Inferior parietal cortex (tissue), 1 donor: ENCODE results near the gene EPHA5.

Source experiments
- DNase-seq: peaks from one replicate; pipeline ENCODE4 v3.0.0-alpha.2; 2016; ENCODE audit errors: extremely low spot score

EPHA5 gene

DNA sequence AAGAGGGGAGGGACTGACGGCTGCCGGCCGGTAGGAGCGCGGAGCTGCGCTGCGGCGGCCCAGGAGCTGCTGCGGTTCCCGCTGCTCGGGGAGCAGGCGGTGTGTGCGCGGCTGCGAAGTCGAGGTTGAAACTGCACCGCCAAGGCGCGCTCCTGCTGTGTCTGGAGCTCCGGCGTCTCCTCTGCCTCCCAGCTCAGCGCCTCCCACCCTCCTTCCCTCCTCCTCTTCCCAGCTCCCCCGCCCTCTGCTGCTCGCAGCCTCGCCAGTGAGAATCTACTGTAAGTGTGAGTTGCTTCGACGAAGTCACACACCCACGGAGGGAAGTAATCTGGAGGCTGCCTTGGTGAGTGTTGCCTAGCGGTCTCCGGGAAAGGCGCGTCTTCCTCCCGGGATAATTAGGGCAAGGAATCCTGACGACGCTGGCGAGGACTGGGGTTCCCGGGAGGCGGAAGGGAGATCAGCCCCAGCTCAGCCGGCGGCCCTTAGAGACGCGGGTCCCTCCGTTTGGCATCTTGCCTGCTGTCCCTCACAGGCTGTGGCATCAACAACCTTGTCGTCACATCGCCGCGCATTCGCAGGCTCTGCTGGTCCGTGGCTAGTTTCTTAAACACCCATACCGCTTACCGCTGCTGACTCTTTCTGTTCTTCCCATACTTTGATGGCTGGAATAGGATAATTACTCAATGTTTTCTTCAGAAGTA is at the start of gene EPHA5:
Gene EPHA5 (minus strand): TSS at position 159 of the 701 bp plus-strand sequence. CDS start 747 bp downstream, outside the sequence.
- peak; percentile 59 for DNase-seq

DNA sequence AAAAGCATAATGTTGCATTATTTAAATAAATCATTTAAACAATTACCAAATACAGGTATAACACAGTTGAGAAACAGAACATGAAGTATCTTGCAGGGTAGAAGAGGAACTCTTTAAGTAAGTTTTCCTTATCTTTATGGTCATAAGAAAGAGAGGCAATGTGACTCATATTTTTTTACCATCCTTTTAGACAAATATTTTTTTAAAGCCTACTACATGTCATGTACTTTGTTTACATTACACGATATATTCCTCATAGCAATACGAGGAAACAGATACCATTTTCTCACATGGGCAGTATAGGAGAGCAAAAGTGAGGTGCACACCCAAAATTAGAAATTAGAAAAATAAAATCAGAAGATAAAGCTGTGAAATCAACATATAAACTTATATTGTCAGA is 49.3 kb upstream of the EPHA5 start:
- no peak for DNase-seq

DNA sequence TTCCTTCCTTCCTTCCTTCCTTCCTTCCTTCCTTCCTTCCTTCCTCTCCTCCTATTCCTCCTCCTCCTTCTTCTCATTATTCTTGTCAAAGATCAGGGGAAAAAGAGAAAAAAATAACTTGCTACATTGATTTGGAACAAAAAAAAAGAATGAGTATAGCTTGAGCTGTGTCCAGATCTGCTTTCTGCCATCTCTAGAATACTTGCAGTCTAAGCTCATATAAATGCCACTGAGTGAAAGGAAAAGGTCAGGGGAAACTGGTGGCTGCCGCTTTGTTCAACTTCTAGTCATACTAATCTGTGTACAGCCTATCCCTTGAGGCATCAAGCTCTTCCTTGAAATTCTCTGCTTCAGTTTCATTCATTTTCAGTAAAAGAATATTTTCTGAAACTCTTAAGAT is 28.3 kb upstream of the EPHA5 start:
- no peak for DNase-seq

DNA sequence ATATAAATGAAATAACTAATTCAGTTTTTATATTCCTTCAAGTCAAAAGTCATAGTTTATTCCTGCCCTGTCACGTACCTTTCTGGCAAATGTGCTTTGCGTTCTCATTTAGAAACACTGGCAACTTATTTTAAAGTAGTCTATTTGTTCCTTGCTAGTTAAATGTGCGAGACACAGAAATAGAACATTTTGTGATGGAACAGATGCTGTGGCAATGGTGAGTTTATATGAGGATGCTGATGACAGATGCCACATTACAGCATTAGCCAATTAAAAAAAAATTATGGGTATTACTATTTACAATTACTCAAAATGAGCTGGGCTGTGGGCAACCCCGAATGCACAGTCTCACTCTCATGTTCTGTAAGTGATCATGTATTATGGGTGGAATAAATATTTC is 26.1 kb upstream of the EPHA5 start:
- DNase-seq, result no peak

DNA sequence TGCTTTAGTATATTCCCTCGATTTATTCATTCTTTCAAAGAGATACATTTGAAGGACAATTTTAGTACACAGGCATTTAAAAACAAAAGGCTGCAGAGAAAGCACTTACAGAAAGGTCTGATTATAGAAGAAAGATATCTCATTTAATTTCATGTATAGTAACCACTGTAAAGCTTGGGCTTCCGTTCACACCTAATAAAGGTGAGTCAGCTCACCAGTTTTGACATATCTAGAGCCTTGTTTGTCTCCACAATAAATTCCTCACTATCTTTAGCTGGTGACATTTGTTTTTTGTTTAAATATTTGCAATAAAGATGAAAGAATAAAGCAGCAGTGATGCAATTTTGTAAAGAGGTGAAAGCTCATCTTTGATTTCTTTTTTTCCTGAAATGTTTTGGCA is 1.1 kb upstream of the EPHA5 start:
- DNase-seq, result no peak

DNA sequence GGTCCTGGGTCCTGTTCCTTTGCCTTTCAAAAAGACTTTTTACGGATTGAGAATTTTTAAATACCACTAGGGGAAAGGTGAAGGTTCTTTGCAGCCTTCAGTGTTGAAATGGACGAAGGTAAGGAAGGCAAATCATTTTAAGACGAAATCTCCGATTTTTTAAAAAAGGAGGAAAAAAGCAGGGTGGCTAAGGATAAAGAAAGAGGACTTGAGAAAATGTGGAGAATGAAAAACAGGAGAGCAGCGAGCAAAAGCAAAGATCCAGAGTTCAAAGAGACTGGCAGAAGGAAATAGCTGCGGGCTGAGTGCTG is 314 bp downstream of the EPHA5 start:
- DNase-seq, result no peak

DNA sequence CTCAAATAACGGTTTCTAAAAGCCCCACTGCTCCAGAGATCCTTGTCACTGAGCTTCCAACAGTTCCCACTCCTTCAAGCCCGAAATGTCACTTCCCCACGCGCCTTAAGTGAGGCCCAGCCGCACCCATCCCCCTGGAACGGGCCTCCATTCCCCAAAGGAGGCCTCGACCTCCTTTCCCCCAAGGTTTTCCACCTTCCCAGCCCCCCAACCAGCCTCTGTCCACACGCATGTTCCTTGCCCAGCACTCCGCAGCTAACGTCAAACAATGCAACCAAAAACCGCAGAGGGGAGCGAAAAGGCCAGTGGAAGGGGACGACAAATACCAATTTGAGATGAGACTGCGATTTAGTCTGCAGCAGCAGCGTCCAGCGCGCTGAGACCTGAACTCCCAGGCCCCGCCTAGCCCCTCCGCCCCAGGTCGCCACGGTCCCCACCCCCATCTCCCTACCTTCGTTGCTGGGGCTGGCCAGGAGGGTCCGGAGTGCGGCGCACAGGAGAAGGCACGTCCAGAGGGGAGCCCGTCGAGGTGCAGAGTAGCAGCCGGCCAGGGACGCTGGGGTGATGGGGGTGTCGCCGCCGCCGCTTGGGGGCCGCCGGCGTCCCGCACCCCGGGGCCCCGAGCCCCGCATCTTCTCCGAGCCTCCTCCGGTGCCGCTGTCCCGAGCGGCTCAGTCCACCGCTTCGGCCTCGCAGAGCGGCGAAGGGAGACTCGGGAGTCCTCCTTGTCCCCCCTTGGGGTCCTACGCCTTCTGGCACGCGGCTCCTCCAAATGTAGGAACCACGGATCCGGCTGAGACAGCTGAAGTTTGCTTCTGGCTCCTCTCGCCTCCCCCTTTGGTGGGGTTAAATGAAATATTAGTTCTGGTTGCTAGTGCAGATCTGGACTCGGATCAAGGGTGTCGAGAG is 924 bp downstream of the EPHA5 start:
- no peak for DNase-seq

DNA sequence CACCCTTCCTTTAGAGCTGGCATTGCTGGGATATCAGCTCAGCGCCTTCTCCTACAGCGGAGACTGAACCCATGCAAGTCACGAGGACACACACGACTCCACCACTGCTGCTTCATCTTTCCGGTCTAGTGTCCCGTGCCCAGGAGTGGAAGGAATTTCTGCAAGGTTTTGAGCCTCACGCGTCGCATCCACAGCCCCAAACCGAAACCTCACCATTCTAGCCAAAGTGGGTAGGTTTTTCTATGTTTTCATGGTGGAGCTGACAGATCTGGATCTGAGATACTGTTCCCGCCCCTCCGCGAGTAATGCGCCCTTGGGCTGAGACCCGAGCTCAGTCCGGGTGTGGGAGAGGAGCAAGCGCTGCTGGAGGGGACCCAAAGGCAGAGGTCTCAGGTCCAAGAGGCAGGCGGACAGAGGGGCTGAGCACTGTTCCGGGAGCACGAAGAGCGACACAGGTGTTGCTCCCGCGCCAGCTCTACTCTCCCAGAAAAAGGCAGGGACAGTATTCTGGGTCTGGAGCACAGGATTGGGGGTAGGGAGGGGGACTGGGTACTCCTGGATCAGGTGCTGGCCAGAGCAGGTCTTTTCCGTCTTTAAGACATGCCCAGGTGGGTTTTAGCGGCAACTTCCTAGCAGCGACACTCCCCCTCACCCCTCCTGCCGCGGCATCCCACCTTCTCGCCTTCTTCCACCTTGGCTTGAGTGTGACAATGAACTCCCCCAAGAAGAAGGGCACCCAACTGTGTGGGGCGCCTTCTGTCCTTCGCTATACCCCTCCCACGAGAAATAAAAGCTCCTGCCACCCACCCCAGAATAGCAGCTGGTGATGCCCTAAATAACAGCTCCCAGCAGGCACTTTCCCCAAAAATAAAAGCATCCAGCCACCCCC is 1.8 kb downstream of the EPHA5 start:
- DNase-seq, result peak; percentile 57

DNA sequence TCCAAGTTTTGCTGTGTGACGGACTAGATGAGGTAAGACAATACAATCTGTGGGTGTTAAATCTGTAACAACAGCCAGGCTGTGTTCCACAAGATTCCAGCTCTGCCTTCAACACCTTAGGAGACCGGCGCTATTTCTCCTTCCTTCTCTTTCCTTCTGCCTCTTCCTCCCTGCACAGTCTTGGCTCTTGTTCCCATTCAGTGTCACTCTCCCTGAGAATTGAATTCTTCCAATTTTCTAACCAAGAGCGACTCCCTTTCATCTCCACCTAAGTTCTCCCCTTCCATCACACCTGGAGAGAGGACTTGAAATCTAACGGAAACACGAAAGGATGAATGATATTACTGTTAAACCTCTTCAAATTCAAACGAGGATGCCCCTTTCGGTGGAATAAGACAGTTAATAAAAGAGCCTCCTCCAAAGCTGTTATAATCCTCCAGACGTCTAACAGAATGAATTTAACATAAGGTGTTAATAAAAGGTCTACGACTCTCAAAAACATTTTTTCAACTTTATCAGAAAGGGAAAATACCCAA is 2.7 kb downstream of the EPHA5 start:
- no peak for DNase-seq

DNA sequence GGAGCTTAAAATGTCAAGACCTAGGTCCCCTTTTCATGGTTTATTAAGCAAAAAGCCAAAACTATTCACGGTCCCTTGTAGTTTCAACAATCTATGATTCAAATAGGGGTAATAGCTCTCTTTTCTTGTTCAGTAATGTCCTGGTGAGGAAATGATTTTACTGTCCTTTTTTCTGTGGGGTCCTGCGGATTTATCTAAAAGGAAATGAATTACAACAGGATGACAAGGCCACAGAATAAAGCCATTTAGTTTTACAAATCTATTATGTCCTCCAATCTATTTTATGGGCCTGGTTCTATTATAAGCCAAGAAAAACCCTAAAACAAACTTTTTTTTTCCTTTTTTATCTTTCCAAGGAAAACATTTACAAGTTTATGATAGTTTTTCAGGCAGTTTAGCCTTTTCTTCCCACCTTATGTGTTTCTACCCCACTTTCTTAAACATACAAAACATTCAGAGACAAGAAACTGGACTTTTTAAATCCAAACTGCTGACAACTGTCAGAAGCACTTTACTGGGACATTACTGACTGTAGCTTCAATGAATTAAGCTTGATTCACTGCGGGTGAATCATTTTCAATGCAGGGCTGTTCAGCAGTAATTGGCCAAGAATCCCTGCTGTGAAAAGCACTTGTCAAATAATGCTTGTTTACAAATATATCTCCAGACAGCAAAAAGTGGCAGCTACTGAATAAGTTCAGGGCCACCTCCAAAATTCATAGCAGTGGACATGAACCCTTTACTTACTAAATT is 4.3 kb downstream of the EPHA5 start:
- DNase-seq, result no peak

DNA sequence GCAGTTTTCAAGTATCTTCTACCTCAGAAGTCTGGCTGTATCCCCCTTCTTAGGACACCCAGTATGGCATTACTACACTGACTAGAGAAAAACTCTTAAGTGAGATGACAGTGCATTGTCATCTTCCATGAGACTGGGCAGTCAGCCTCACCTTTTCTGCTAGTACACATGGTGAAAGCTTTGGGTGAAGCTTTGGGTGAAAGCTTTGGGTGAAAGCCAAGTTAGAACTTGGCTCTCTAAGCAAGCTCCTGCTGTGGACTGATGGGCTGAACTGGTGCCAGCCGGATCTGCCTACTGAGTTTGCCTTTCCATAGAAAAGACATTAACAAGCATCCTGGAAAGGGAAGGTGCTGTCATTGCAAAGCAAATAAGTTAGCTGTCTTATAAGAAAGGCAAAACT is 8.8 kb downstream of the EPHA5 start:
- DNase-seq, result no peak

DNA sequence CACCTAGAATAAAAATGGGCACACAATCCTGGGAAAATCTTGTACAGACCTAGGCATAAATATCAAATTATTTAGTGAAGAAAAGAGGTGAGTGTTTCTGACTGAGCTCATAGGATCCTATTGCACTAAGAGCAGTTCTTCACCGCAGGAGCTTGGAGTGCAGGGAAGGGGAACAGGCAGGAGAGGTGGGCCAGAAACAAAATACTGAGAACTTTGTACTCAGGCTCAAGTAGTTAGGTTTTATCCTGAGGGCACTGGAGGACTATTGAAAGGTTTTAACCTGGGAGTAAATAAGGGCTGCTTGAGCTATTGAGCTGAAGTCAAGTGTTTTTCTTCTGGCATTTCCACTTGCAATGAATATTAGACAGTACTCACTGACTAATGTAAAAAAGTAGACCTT is 12.2 kb downstream of the EPHA5 start:
- DNase-seq, result no peak

DNA sequence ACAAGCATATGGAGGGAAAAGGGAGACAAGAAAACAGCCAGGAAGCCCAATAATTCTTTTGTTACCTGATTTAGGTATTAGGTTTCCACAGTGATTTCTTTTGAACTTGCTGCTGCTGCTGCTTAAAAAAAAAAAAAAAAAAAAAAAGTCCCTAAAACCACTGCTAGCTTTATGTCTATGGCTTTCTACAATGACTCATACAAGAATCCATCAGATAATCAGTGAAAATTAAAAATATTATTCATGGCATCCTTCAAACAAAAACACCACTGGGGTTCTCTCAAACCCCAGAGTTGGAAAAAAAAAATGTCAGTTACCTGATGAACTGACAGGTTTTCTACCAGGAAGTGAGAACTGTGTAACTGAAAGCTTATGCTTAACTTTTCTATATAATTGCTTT is 14.3 kb downstream of the EPHA5 start:
- DNase-seq, result no peak

DNA sequence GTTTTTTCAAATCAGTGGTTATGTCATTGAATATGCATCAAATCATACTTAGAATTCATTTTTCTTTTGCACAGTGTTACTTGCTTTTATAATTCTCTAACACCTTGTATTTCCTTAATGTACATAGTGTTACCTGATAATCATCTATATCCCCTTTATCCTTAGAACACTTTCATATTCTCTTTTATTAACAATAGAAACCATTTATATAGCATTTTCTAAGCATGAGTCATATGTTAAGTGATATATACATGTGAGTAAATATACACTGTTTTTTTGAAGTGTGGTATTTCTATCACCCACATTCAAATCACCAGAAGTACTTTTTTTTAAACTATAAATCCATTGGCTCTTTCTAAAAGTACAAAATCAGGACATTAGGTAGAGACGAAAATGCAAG is 15.3 kb downstream of the EPHA5 start:
- no peak for DNase-seq

DNA sequence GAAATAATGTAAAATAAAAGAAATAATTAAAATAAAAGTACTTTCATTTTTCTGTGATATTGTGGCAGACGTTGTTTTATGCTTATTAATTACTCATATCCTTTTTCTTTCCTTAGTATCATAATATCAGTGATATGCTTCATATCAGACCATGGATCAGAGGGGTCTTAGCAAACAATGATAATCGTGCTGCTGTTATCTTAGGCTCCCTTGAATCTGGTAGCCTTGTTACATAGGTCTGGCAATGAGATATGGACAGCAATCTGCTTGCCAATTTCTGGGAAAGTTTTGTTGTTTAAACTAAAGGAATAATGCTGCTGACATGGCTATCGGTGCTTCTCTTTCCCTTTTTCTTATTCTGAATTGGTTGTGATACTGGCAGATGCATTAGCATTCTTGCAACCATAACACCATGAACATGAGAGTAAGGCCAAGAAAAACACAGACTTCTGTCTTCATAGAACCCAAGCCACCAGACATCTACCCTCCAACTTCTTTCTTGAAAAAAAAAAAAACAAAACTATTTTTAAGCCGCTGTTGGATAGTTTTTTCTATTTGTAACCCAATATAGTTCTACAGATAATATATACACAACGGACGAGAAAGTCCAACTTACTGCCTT is 16.4 kb downstream of the EPHA5 start:
- no peak for DNase-seq

DNA sequence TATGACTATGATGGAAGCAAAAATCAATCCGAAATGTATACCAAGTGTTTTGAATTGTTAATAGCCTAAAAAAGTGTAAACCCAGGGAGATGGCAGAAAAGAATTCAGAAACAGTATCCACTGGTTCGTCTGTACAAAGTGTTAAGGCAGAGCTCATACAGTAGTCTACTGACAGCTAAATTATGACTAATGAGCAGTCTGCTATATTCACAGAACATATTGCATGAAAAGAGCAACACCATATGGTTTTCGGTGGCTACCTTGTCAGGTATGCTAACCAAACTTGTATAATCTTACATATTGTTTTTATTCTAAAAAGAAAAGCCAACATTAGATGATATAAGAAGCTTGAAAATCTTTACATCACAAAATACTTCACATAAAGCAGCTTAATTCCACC is 18.5 kb downstream of the EPHA5 start:
- no peak for DNase-seq

DNA sequence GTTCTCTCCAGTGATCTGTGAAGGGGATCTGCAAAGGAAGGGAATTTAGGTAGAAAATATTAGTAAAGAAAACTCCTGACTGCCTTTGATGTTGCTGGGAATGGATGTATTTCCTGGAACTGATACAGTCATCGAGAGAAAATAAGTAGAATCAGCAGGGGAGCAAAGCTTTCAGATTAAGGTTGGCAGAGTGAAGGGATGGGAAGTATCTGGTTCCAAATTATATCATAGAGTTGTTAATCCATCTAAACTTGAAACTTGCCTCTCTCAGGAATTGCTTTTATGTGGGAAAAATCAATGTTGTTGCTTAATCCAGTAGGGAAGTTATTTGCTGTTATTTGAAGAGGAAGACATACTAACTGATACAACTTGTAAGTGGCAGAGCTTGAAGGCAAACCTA is 19.3 kb downstream of the EPHA5 start:
- no peak for DNase-seq

DNA sequence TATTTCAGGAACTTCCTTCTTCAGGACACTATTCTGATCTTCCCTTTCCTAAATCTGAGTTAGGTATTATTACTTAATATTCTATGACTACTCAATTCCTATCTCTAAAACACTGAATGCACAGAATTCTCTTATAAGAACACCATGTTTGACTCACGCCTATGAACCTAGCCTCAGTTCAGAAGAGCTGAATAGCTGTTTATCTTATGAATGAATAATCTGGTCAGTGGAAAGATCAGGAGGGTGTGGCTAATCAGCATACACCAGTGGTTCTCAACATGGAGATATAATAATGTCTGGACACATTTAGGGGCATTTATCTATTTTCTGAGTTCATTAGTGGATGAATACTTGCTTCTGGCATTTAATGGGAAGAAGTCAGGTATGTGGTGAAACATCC is 24.2 kb downstream of the EPHA5 start:
- DNase-seq, result no peak

DNA sequence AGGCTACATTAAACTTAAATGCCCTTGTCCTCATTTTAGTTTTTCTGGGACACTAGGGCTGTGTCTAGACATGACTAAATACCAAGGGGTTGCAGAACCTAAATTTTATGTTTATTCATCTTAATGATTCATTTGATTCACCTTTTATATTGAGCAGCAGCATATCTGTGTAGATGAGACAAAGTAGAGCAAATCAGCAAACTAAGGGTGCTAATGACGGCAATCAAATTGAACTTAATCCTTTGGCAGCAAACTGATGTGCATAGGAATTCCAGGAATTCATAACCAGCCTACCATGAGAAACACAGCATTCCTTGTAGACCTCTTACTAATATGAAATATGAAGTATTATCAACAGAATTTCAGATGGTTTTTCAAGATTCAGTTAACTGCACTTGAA is 25.1 kb downstream of the EPHA5 start:
- DNase-seq, result no peak

DNA sequence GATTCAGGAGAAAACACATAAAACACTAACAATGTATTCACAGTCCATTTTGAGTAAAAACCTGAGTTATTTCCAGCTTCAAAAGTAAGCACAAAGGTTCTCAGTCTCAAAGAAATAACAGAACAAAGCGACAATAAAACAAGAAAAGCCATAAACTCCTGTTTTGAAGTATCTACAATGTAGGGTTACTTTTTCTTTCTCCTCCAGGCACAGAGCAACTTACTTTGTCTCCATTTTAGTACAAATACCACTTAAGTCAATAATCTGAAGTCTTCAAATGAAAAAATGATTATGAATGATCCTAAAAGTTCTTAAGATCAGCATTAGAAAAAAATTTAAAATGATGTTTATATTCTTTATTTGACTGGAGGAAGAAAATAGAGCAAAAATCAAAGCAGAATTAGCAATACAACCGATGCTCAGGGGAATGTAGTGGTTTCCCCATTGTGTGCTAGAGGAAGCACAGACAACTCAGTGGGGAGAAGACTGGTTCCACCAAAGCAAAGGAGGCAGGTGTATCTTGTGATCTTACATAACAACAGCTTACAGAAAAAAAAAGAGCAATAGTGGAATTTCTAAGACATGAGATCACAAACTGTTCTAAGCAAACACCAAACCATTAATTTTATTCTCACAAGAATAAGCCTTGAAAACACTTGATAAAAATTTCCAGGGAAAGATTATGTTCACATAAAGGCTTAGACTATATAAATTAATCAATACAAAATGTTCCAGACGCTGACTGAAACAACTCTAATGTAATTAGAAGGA is 35.1 kb downstream of the EPHA5 start:
- no peak for DNase-seq
